Retinal pigment epithelial cell (primary cell): ENCODE data around the gene ZCCHC7.

Experiments used
- DNase-seq: peaks from one replicate; pipeline ENCODE4 v3.0.0-alpha.2; 2010; ENCODE audit warnings: low read depth
- H3K4me3 ChIP-seq: 2 replicates; pipeline ENCODE4 v1.5.1; 2011; ENCODE audit warnings: mild to moderate bottlenecking, low read length, control low read depth, moderate library complexity
- CTCF ChIP-seq: conservative IDR thresholded peaks from 2 replicates; pipeline ENCODE4 v1.5.1; 2011; ENCODE audit warnings: low read depth, low read length, control low read depth, inconsistent platforms

Gene ZCCHC7

GRCh38 chr9:37373621-37374020, 253.2 kb downstream of the ZCCHC7 start:
- H3K4me3 ChIP-seq, result no peak overlapping the region
- no peak for DNase-seq
- TF ChIP-seq CTCF, result no peak

GRCh38 chr9:37374892-37375291, 254.5 kb downstream of the ZCCHC7 start:
- H3K4me3 ChIP-seq, result no peak overlapping the region
- DNase-seq, result no peak
- TF ChIP-seq CTCF, result no peak

- DNase-seq, result no peak
- no peak overlapping the region for H3K4me3 ChIP-seq
- no peak for TF ChIP-seq CTCF
Observed at GRCh38 chr9:37377688-37378612, 257.6 kb downstream of the ZCCHC7 start.

GRCh38 chr9:37378613-37379004, 258.2 kb downstream of the ZCCHC7 start:
- H3K4me3 ChIP-seq, result no peak overlapping the region
- DNase-seq, result no peak
- no peak for TF ChIP-seq CTCF

- no peak for DNase-seq
- H3K4me3 ChIP-seq, result no peak overlapping the region
- no peak for TF ChIP-seq CTCF
Observed at GRCh38 chr9:37379835-37380234, 259.5 kb downstream of the ZCCHC7 start.

GRCh38 chr9:37380570-37380969, 260.2 kb downstream of the ZCCHC7 start:
- no peak overlapping the region for H3K4me3 ChIP-seq
- TF ChIP-seq CTCF, result no peak
- DNase-seq, result no peak
